ENCODE data around the gene RNF40.

The RNF40 gene

DNA sequence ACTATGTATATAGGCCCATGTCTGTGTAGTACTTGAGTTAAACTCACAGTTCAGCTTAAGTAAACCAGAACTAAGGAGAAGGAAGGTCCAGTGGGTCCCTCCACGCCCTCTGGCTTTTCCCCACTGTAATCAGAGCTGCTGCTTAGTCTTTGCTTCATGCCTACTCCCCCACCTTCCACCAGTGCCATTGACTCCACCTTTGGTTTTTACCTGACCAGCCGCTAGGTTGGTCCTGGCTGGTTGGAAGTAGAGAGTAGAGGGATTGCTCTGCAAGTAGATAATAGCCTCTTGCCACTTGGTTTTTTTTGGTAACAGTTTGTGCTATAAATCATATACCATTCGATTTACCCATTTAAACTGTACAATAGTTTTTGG is 36.7 kb upstream of the RNF40 start:
- H3K27me3 ChIP-seq (replicated peaks), result no peaks in the 10 kb centered on the region
- peaks cover 89% of the 10 kb centered on the region for H3K36me3 ChIP-seq (replicated peaks)
- H3K27ac ChIP-seq, result no peak overlapping the region
- no peak for DNase-seq
- no peak overlapping the region for H3K4me3 ChIP-seq (ENCODE audit: low read depth, low read length)
- in situ Hi-C loops (cut with HindIII; ENCODE audit: low pct_ligation_motif_present, low sequenced_read_pairs), result no loop called here
- TF ChIP-seq, protein P1, sequence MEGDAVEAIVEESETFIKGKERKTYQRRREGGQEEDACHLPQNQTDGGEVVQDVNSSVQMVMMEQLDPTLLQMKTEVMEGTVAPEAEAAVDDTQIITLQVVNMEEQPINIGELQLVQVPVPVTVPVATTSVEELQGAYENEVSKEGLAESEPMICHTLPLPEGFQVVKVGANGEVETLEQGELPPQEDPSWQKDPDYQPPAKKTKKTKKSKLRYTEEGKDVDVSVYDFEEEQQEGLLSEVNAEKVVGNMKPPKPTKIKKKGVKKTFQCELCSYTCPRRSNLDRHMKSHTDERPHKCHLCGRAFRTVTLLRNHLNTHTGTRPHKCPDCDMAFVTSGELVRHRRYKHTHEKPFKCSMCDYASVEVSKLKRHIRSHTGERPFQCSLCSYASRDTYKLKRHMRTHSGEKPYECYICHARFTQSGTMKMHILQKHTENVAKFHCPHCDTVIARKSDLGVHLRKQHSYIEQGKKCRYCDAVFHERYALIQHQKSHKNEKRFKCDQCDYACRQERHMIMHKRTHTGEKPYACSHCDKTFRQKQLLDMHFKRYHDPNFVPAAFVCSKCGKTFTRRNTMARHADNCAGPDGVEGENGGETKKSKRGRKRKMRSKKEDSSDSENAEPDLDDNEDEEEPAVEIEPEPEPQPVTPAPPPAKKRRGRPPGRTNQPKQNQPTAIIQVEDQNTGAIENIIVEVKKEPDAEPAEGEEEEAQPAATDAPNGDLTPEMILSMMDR (IDR thresholded peaks at IDR 0.05; ENCODE audit: low read depth, low read length, missing control alignments), result no peak

DNA sequence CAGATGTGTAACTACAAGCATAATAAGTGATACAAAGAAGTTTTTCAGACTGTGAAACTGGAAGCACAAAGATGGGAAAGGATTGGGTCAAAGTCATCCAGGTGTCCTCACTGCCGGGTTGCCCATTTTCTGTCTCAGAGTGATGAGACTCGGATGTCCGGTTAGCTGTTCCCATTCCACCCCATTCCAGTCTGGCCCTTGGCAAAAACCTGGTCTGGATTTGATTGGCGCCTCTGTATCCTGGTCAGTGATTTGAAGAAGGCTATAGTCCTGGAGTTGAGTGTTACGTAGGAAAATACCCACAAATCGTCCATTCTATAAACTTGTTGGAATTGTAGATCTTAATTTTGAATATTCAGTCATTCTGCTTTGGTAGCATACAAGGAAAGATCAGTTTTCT is 33.8 kb upstream of the RNF40 start:
- in situ Hi-C loops (cut with HindIII; ENCODE audit: low pct_ligation_motif_present, low sequenced_read_pairs), result no loop called here
- Histone ChIP-seq H3K27me3 (replicated peaks) (no peaks in the 10 kb centered on the region), H3K36me3 (replicated peaks) (peaks cover 82% of the 10 kb centered on the region), H3K27ac (no peak overlapping the region), H3K4me3 (ENCODE audit: low read depth, low read length) (no peak overlapping the region)
- TF ChIP-seq, protein P1 (IDR thresholded peaks at IDR 0.05; ENCODE audit: low read depth, low read length, missing control alignments), result no peak
- DNase-seq, result no peak

DNA sequence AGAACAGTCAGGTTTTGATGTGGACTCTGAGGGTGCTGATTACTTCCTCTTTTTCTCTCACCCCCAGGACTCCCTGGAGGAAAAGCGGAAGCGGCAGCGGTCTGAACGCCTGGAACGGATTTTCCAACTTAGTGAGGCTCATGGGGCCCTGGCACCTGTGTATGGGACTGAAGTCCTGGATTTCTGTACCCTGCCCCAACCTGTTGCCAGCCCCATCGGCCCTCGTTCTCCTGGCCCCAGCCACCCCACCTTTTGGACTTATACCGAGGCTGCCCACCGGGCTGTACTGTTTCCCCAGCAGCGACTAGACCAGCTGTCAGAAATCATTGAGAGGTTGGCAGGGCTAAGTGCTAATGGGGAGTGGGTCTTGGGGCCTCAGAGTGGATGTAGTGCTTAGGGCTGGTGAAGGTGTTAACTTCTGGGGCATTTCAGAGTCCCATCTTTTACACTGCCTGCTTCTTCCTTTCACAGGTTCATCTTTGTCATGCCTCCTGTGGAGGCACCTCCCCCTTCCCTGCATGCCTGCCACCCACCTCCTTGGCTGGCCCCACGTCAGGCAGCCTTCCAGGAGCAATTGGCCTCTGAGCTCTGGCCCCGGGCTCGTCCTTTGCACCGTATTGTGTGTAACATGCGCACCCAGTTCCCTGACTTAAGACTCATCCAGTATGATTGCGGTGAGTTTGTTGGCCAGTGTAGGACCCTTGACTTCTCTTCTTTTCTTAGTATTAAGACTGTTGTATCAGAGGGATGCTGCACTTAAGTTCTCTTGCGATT is 33.0 kb upstream of the RNF40 start:
- H3K27ac ChIP-seq, result no peak overlapping the region
- H3K4me3 ChIP-seq (ENCODE audit: low read depth, low read length), result no peak overlapping the region
- no peak for DNase-seq
- in situ Hi-C loops (cut with HindIII; ENCODE audit: low pct_ligation_motif_present, low sequenced_read_pairs), result no loop called here
- TF ChIP-seq, protein P1 (IDR thresholded peaks at IDR 0.05; ENCODE audit: low read depth, low read length, missing control alignments), result no peak
- H3K27me3 ChIP-seq (replicated peaks), result no peaks in the 10 kb centered on the region
- peaks cover 82% of the 10 kb centered on the region for H3K36me3 ChIP-seq (replicated peaks)

DNA sequence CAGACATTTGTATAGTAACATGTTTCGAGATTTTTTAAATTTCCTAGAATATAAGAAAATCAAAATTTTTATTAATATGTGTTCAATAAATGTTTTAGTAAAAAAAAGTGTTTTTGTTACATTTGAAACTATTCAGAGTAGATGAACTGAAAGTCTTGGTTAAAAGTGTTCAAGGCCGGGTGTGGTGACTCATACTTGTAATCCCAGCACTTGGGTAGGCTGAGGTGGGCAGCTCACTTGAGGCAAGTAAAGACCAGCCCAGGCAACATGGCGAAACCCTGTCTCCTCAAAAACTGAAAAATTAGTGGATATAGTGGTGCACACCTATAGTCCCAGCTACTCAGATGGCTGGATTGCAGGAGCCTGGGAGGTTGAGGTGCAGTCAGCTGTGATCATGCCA is 30.7 kb upstream of the RNF40 start:
- in situ Hi-C loops (cut with HindIII; ENCODE audit: low pct_ligation_motif_present, low sequenced_read_pairs), result no loop called here
- H3K4me3 ChIP-seq (ENCODE audit: low read depth, low read length), result no peak overlapping the region
- H3K27ac ChIP-seq, result no peak overlapping the region
- peaks cover 79% of the 10 kb centered on the region for H3K36me3 ChIP-seq (replicated peaks)
- TF ChIP-seq, protein P1 (IDR thresholded peaks at IDR 0.05; ENCODE audit: low read depth, low read length, missing control alignments), result no peak
- DNase-seq, result no peak
- H3K27me3 ChIP-seq (replicated peaks), result no peaks in the 10 kb centered on the region

DNA sequence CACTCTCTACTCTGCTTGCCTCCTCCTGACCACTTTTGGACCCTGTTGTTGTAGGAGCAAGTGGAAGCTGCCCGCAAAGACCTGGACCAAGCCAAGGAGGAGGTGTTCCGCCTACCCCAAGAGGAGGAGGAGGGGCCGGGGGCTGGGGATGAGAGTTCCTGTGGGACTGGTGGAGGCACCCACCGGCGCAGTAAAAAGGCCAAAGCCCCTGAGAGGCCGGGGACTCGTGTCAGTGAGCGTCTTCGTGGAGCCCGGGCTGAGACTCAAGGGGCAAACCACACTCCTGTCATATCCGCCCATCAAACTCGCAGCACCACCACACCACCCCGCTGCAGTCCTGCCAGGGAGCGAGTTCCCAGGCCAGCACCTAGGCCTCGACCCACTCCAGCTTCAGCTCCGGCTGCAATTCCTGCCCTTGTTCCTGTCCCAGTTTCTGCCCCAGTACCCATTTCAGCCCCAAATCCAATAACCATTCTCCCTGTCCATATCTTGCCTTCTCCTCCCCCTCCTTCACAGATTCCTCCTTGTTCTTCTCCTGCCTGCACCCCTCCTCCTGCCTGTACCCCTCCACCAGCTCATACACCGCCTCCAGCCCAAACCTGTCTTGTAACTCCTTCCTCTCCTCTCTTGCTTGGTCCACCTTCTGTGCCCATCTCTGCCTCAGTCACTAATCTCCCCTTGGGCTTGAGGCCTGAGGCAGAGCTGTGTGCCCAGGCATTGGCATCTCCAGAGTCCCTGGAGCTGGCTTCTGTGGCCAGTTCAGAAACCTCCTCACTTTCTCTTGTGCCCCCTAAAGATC is 24.9 kb upstream of the RNF40 start:
- H3K4me3 ChIP-seq (ENCODE audit: low read depth, low read length), result no peak overlapping the region
- in situ Hi-C loops (cut with HindIII; ENCODE audit: low pct_ligation_motif_present, low sequenced_read_pairs), result no loop called here
- TF ChIP-seq, protein P1 (IDR thresholded peaks at IDR 0.05; ENCODE audit: low read depth, low read length, missing control alignments), result no peak
- no peaks in the 10 kb centered on the region for H3K27me3 ChIP-seq (replicated peaks)
- no peak overlapping the region for H3K27ac ChIP-seq
- peaks cover 83% of the 10 kb centered on the region for H3K36me3 ChIP-seq (replicated peaks)
- no peak for DNase-seq
